ENCODE data around the gene ZNF407. TPM values are rescaled to one million over a fixed set of nuclear protein-coding genes. Genes with fewer than 3 reads are reported as not detected.

ZNF407 gene
- total and polyA plus RNA-seq, 4 donors, result 1.9 to 16.5 (median 6.6) TPM

GRCh38 chr18:74895686-74896085 lies 298.0 kb downstream of the ZNF407 start:
- H3K4me3 ChIP-seq (ENCODE audit: low read depth in 1 of 3, low read length in 3 of 3), result no peak overlapping the region
- no peak for DNase-seq (ENCODE audit: low spot score)
- WGBS, result 59% methylated on average over 1 of the region's 1 CpG
- H3K9me3 ChIP-seq (ENCODE audit: control insufficient read depth in 4 of 4, low read length in 3 of 4), result no peaks in the 10 kb centered on the region
- H3K27me3 ChIP-seq (ENCODE audit: control insufficient read depth in 4 of 4, insufficient read depth in 4 of 4, low read length in 3 of 4), result no peaks in the 10 kb centered on the region
- H3K4me1 ChIP-seq (ENCODE audit: control insufficient read depth in 4 of 4, insufficient read depth in 4 of 4, low read length in 3 of 4), result no peaks in the 10 kb centered on the region
- H3K27ac ChIP-seq (ENCODE audit: low read depth in 1 of 2, low read length in 2 of 2), result no peak overlapping the region
- TF ChIP-seq NR2F2 (IDR thresholded peaks at IDR 0.05) (no peak), ZBTB33 (IDR thresholded peaks at IDR 0.05) (no peak), ATF3 (IDR thresholded peaks at IDR 0.05) (no peak), RXRA (IDR thresholded peaks at IDR 0.05) (no peak), YY1 (IDR thresholded peaks at IDR 0.05) (no peak), CTCF (IDR thresholded peaks at IDR 0.05; ENCODE audit: low read depth, low read length, missing input control) (no peak), TAF1 (conservative IDR thresholded peaks at IDR 0.05) (no peak), HNF4G (IDR thresholded peaks at IDR 0.05) (no peak), EGR1 (IDR thresholded peaks at IDR 0.05; ENCODE audit: low read depth in 2 of 2) (no peak), GABPA (IDR thresholded peaks at IDR 0.05 in 1 of 2, conservative IDR thresholded peaks at IDR 0.05 in 1 of 2) (no peak), FOXA2 (IDR thresholded peaks at IDR 0.05) (no peak), REST (IDR thresholded peaks at IDR 0.05) (no peak), SP1 (IDR thresholded peaks at IDR 0.05) (no peak), FOXA1 (IDR thresholded peaks at IDR 0.05) (no peak), RAD21 (IDR thresholded peaks at IDR 0.05) (no peak), JUND (IDR thresholded peaks at IDR 0.05) (no peak), HNF4A (conservative IDR thresholded peaks at IDR 0.05) (no peak), MAX (IDR thresholded peaks at IDR 0.05) (no peak)
- peaks cover 0 to 3% (median 0%) of the 10 kb centered on the region in 4 donors for H3K36me3 ChIP-seq (ENCODE audit: control insufficient read depth in 4 of 4, insufficient read depth in 3 of 4, low read depth in 1 of 4, low read length in 3 of 4)
- no peak overlapping the region for H3K9ac ChIP-seq (ENCODE audit: low read depth in 1 of 2, low read length in 2 of 2)
